ENCODE data around the gene TBC1D16.

Gene TBC1D16

DNA sequence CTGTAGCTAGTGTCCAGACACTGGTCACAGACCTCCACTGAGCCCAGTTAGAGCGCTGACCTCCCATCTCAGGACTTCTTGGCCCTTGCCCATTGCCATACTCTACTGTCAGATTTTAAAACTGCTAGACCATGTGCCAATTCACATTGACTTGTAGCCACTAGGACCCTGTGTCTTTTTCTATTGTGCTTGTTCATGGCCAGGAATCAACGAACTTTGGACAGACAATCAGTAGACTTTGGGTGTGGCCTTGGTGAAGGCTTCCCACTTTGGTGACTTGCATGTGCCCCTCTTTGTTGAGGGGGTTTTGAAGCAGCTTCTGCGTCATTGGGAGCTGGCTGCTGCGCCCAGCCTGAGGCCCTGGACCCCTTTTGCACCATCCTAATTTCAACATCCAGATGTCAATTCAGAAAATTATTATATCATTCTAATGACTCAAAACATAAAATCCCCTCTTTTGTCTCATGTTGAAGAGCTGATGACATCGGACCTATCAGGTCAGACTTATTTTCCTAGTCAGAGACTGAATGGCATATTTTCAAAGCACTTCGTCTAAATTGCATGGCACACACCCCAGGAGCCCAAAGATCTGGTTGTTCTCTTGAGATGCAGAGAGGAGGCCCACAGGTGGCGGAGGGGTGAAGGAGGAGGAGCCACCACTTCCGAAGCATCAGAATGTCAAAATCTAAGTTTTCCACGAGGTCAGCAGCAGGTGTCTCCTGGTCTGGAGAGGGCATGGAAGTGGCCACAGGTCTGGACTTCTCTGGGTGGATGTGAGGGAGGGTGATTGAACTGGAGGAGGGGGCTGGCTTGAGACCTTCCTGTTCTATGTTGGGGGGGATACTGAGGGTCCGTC, 103.0 kb downstream of the TBC1D16 start:
- Histone ChIP-seq H3K9me3 (ENCODE audit: control insufficient read depth, insufficient read depth, low read depth, low read length) (no peaks in the 10 kb centered on the region), H3K36me3 (ENCODE audit: control insufficient read depth, insufficient read depth, low read length) (no peaks in the 10 kb centered on the region), H3K4me3 (ENCODE audit: low read depth, low read length) (no peak overlapping the region), H3K27me3 (ENCODE audit: control insufficient read depth, insufficient read depth, low read length) (peaks cover 44% of the 10 kb centered on the region), H3K27ac (ENCODE audit: low read depth, low read length) (no peak overlapping the region), H3K9ac (ENCODE audit: low read length) (no peak overlapping the region), H3K4me1 (ENCODE audit: control insufficient read depth, insufficient read depth, low read length) (peaks cover 49% of the 10 kb centered on the region)

DNA sequence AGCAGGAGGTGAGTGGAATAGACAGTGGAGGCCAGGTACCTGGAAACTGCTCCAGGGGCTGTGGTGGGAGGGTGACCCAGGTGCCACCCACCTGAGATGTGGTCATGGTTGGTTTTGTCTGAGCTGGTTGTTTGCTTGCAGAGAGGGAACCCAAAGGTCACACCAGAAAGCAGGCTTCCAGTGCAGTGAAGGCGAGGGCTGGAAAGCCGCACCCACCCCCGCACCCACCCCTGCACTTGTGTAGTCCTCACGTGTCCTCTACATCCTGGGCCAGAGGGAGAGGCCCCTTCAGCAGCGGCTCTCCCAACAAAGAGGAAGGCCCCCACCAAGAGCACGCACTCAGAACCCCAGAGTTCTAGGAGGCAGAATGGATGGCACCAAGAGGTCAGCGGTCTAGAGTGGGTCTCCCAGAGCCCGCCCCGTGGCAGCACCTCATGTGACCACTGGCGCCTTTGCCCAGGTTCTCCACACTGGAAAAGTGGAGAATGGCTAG, 103.8 kb downstream of the TBC1D16 start:
- H3K4me1 ChIP-seq (ENCODE audit: control insufficient read depth, insufficient read depth, low read length): peaks cover 42% of the 10 kb centered on the region
- no peaks in the 10 kb centered on the region for H3K9me3 ChIP-seq (ENCODE audit: control insufficient read depth, insufficient read depth, low read depth, low read length)
- H3K27me3 ChIP-seq (ENCODE audit: control insufficient read depth, insufficient read depth, low read length): peaks cover 46% of the 10 kb centered on the region
- H3K4me3 ChIP-seq (ENCODE audit: low read depth, low read length): no peak overlapping the region
- no peaks in the 10 kb centered on the region for H3K36me3 ChIP-seq (ENCODE audit: control insufficient read depth, insufficient read depth, low read length)
- no peak overlapping the region for H3K9ac ChIP-seq (ENCODE audit: low read length)
- no peak overlapping the region for H3K27ac ChIP-seq (ENCODE audit: low read depth, low read length)

DNA sequence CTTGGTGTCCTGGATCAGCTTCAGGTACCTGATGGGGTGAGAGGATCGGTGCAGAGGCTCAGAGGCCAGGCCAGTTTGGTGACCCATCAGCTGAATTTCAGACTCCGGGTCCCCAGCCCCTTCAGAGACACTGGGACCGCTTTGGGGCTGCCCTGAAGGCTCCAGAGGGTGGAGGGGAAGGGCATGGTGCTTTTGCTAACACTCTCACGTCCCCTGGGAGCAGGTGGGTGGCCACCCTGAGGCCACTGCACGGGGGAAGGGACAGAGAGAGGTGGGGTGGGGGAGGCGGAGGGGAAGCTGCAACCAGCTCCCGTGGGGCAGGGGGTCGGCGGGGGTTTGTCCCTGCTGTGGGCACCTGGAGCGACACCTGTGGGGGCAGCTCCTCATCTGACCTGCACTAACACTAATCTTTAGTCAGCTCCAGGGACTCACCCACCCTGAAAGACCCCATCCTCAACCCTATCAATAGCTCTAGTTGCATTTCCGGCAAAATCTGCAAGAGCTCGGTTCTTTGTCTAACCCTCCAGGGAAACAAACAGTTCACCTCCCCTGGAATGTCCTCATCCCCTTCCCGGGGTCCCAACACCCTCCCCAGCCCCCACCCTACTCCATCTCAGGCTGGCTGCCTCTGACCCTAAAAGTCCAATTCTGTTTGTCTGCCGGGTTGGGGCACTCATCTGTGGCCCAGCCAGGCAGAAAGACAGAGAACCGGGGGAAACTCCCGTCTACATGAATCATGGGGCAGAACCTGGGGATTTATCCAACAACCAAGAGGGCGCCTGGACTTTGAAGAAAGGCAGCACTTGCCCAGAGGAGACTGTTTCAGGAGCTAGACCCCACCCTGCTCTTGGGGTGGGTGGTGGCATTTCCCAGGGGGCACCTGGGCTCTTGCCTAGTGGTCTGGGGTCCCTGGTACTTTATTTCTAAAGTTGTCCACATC, 104.5 kb downstream of the TBC1D16 start:
- Histone ChIP-seq H3K9ac (ENCODE audit: low read length) (no peak overlapping the region), H3K4me1 (ENCODE audit: control insufficient read depth, insufficient read depth, low read length) (peaks cover 39% of the 10 kb centered on the region), H3K27me3 (ENCODE audit: control insufficient read depth, insufficient read depth, low read length) (peaks cover 46% of the 10 kb centered on the region), H3K4me3 (ENCODE audit: low read depth, low read length) (peak overlapping the region; percentile 61), H3K9me3 (ENCODE audit: control insufficient read depth, insufficient read depth, low read depth, low read length) (no peaks in the 10 kb centered on the region), H3K27ac (ENCODE audit: low read depth, low read length) (no peak overlapping the region), H3K36me3 (ENCODE audit: control insufficient read depth, insufficient read depth, low read length) (no peaks in the 10 kb centered on the region)

DNA sequence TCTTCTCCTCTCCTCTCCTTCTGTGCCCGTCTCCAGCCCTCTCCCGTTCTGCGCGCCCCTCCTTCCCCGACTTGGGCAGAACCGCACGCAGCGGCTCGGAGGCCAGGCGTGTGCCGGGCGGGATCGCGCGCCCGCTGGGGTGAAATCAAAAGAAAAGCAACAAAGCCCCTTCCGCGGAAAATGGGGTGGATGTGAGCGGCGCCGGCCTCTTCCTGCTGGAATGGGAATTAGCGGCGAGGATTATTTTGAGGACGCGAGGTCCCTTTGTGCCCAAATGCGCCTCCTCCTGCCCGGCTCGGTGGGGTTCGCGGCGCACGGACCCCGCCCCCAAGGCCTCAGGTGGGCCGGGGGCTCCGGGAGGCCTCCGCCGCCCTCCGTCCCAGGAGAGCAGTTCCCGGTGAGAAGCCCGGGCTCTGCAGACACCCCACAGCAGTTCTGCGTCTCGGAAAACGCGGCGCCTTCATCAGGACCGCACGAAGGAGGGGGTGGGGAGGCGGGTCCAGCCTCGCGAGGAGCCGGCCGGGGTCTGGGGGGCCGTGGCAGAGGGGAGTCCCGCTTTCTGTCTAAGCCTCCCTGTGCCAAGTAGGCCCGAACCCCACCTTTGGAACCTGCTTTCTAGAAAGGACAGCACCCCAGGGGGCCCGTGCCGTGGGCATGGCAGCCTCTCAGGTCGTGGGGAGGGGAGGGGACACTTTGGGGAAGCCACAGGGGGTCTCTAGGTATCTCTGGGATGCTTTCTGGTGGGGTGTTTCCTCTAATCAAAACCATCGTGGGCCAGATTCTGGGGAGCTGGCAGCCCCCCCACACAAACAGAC, 105.4 kb downstream of the TBC1D16 start:
- H3K4me1 ChIP-seq (ENCODE audit: control insufficient read depth, insufficient read depth, low read length): peaks cover 38% of the 10 kb centered on the region
- H3K27me3 ChIP-seq (ENCODE audit: control insufficient read depth, insufficient read depth, low read length): peaks cover 46% of the 10 kb centered on the region
- peak overlapping the region; percentile 53 for H3K9ac ChIP-seq (ENCODE audit: low read length)
- H3K27ac ChIP-seq (ENCODE audit: low read depth, low read length): no peak overlapping the region
- H3K4me3 ChIP-seq (ENCODE audit: low read depth, low read length): peak overlapping the region; percentile 61
- no peaks in the 10 kb centered on the region for H3K36me3 ChIP-seq (ENCODE audit: control insufficient read depth, insufficient read depth, low read length)
- no peaks in the 10 kb centered on the region for H3K9me3 ChIP-seq (ENCODE audit: control insufficient read depth, insufficient read depth, low read depth, low read length)

DNA sequence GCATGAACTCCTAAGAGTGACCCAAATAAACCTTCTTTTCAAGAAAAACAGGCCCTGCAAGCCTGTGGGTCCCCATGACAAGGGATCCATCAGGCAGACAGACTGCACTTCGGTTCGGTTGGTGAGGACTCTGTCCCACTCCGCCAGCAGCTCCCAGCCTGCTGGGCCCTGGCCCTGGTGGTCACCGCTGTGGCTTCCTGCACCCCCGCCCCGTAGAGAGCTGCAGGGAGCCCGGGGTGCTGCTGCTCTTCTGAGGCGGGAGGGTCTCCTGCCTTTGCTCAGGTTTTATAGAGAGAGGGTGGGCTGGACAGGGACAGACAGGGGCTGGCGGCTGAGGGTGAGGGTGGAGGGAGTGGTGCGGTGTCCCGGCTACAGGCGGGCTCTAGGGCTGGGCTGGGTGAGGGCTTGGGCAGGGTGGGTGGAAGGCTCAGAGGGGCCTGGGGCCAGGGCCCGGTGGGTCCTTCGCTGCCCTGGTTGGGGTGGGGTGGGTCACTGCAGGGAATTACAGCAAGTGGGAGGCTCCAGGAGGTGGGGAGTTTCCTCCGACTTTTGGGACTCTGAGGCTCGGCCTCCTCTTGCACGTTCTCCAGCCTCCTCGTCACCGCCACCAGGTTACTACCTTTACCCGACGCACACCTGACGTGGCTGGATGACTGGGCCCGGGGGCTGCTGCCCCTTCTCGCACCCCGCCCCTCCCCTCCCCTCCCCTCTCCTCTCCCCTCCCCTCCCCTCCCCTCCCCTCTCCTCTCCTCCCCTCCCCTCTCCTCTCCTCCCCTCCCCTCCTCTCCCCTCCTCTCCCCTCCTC, 106.2 kb downstream of the TBC1D16 start:
- no peak overlapping the region for H3K27ac ChIP-seq (ENCODE audit: low read depth, low read length)
- peaks cover 38% of the 10 kb centered on the region for H3K4me1 ChIP-seq (ENCODE audit: control insufficient read depth, insufficient read depth, low read length)
- peaks cover 46% of the 10 kb centered on the region for H3K27me3 ChIP-seq (ENCODE audit: control insufficient read depth, insufficient read depth, low read length)
- no peaks in the 10 kb centered on the region for H3K36me3 ChIP-seq (ENCODE audit: control insufficient read depth, insufficient read depth, low read length)
- H3K4me3 ChIP-seq (ENCODE audit: low read depth, low read length): peak overlapping the region; percentile 61; the same call in 1 of the 2 replicates
- H3K9ac ChIP-seq (ENCODE audit: low read length): no peak overlapping the region
- H3K9me3 ChIP-seq (ENCODE audit: control insufficient read depth, insufficient read depth, low read depth, low read length): no peaks in the 10 kb centered on the region

DNA sequence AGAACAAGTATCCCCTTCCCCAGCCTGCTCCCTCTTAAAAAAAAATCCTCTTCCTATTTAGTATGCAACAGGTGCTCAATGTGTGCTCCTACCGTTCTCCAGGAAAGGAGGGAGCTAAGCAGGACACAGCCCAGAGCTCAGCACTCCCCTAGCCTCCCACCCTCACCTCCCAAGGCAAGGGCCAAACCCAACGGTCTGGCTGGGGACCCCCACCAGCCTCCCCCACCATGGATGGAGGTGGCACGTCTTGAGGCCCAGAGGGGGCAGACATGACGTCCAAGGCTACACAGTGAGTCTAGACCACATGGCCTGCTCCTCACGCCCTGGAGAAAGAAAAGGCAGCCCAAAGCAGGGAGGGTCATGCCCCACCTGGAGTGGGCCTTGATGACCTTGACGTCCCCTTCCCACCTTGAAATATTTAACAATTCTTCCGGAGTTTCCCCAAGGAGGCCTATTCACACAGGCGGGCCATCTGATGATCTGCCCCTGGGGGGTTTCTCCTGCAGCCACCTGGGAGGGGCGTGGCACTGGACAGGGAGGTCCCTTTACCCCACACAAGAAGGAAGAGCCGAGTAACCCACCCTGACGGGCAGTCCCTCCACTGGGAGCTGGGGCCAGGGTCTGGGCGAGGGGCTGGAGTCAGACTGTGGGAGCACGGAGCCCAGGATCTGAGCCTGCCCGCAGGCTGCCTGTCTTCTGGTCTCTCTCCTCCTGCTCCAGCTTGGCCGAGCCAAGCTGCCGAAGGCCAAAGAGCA, 107.0 kb downstream of the TBC1D16 start:
- Histone ChIP-seq H3K27me3 (ENCODE audit: control insufficient read depth, insufficient read depth, low read length) (peaks cover 46% of the 10 kb centered on the region), H3K9ac (ENCODE audit: low read length) (no peak overlapping the region), H3K36me3 (ENCODE audit: control insufficient read depth, insufficient read depth, low read length) (no peaks in the 10 kb centered on the region), H3K4me1 (ENCODE audit: control insufficient read depth, insufficient read depth, low read length) (peaks cover 36% of the 10 kb centered on the region), H3K4me3 (ENCODE audit: low read depth, low read length) (no peak overlapping the region), H3K9me3 (ENCODE audit: control insufficient read depth, insufficient read depth, low read depth, low read length) (no peaks in the 10 kb centered on the region), H3K27ac (ENCODE audit: low read depth, low read length) (no peak overlapping the region)

DNA sequence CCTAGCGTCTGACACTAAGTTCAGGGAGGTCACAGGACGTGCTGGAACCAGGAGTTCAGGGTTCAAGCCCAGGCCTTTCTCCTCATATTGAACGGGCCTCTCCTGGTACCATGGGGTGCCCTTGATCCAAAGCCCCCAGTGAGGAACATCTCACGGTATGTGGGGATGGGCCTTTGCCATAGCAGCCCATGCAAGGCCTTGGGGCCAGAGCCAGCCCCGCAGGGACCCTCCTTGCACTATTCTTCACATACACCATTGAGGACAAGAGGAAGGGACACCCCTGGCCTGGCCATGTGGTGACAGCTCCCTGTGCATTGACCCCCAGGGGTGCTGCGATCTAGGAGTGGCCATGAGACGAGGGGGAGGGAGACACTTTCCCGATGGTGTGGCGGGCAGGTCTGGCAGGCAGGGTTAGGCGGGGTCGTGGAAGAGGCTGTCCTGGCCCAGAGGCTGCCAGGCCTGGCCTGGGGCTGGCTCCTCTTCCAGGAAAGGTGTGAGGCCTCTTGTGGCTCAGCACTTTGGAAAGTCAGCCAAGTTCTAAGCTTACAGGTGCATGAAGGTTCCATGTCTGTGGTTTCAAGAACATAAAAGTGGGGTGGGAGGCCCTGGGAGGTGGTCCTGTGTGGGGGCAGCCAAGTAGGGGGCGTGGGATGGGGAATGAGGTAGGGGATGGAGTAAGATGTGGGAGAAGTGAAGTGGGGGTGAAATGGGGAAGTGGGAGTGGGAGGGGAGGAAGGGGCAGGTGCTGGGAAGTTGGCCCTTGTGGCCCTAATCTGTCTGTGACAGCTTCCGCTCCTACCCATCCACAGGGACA, 107.8 kb downstream of the TBC1D16 start:
- Histone ChIP-seq H3K27me3 (ENCODE audit: control insufficient read depth, insufficient read depth, low read length) (peaks cover 46% of the 10 kb centered on the region), H3K9me3 (ENCODE audit: control insufficient read depth, insufficient read depth, low read depth, low read length) (no peaks in the 10 kb centered on the region), H3K4me1 (ENCODE audit: control insufficient read depth, insufficient read depth, low read length) (peaks cover 29% of the 10 kb centered on the region), H3K9ac (ENCODE audit: low read length) (no peak overlapping the region), H3K4me3 (ENCODE audit: low read depth, low read length) (no peak overlapping the region), H3K27ac (ENCODE audit: low read depth, low read length) (no peak overlapping the region), H3K36me3 (ENCODE audit: control insufficient read depth, insufficient read depth, low read length) (no peaks in the 10 kb centered on the region)

DNA sequence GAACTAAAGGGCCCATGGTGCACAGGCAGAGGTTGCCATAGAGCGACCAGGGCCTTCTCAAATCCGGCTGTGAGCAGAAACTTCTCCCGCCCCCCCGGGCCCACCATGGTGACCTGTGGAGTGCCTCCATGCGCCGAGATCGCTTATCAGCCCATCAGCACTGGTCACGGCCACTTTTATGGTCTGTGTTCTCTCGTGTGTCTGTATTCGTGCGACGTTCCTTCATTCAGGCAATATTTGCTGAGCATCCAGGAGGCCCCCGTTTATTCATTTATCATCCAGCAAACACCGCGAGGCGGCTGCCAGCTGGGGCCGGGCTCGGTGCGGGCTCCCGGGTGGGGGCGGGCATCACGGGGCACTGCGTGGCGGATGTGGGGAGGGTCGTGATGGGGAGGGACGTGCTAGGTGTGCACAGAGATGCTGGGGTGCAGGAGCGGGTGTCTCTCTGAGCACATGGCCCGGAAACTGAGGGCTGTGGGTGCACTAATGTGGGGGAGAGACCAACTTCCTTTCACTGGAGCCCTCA, 108.5 kb downstream of the TBC1D16 start:
- no peaks in the 10 kb centered on the region for H3K9me3 ChIP-seq (ENCODE audit: control insufficient read depth, insufficient read depth, low read depth, low read length)
- peaks cover 42% of the 10 kb centered on the region for H3K27me3 ChIP-seq (ENCODE audit: control insufficient read depth, insufficient read depth, low read length)
- H3K9ac ChIP-seq (ENCODE audit: low read length): no peak overlapping the region
- peaks cover 23% of the 10 kb centered on the region for H3K4me1 ChIP-seq (ENCODE audit: control insufficient read depth, insufficient read depth, low read length)
- no peaks in the 10 kb centered on the region for H3K36me3 ChIP-seq (ENCODE audit: control insufficient read depth, insufficient read depth, low read length)
- H3K27ac ChIP-seq (ENCODE audit: low read depth, low read length): no peak overlapping the region
- no peak overlapping the region for H3K4me3 ChIP-seq (ENCODE audit: low read depth, low read length)

DNA sequence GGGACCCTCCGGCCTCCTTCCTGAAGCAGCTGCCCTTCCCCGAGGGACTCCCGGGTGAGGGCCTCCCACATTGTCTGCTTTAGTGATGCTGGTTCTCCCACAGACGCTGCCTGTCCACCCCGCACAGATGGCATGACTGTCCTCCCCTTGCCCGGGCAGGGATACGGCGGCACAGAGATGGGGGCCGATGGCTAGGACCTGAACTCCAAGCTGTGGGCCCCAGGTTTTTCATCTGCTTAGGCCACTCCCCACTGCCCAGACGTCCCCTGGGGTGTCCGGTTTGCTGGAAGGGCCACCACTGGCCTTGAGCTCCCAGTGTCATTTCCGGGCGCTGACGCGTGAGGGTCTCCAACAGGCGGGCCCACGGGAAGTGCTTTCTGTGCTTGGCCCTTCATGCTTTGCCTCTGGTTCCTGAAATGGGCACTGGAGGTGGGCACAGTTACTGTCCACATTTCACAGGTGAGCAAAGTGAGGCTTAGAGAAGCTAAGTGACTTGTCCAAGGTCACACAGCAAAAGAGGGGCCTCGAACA, 109.0 kb downstream of the TBC1D16 start:
- no peak overlapping the region for H3K9ac ChIP-seq (ENCODE audit: low read length)
- H3K9me3 ChIP-seq (ENCODE audit: control insufficient read depth, insufficient read depth, low read depth, low read length): no peaks in the 10 kb centered on the region

More for the DNA sequence above, 109.0 kb downstream of the TBC1D16 start:
- no peak overlapping the region for H3K4me3 ChIP-seq (ENCODE audit: low read depth, low read length)
- no peaks in the 10 kb centered on the region for H3K36me3 ChIP-seq (ENCODE audit: control insufficient read depth, insufficient read depth, low read length)
- H3K4me1 ChIP-seq (ENCODE audit: control insufficient read depth, insufficient read depth, low read length): peaks cover 21% of the 10 kb centered on the region
- no peak overlapping the region for H3K27ac ChIP-seq (ENCODE audit: low read depth, low read length)
- H3K27me3 ChIP-seq (ENCODE audit: control insufficient read depth, insufficient read depth, low read length): peaks cover 37% of the 10 kb centered on the region
